SKM-1 (cell line): ENCODE measurements around the gene PCSK6.
"Not testable (repeated sequence)": the region's sequence is repeated elsewhere in the genome, so short reads cannot be mapped to it uniquely, and the experiment has no call there.

Experiments used
- DNase-seq: peaks from one replicate; lab custom pipeline; 2025; ENCODE audit not compliant: unreplicated experiment; lab: John Stamatoyannopoulos, UW

Gene PCSK6

DNA sequence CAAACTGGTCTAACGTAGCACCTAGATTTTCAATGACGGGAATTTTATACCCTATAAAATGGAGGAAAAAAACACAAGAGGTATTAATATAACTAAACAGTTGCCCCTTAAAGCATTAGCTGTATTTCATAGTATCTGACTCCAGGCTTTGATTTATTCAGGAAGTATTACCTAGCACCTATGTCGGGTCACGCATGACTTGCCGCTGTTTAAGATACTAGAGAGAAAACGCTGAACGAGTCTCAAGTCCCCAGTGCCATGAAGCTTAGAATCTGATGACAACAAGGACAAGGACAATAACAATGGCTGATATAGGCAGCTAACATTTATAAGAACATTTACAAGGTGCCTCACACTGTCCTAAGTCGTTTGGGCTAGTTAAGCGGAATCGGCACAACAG, 196.4 kb downstream of the PCSK6 start:
- DNase-seq, result no peak

- peak; percentile 38 for DNase-seq
Measured at GRCh38 chr15:101288905-101289513, 200.5 kb downstream of the PCSK6 start.

DNA sequence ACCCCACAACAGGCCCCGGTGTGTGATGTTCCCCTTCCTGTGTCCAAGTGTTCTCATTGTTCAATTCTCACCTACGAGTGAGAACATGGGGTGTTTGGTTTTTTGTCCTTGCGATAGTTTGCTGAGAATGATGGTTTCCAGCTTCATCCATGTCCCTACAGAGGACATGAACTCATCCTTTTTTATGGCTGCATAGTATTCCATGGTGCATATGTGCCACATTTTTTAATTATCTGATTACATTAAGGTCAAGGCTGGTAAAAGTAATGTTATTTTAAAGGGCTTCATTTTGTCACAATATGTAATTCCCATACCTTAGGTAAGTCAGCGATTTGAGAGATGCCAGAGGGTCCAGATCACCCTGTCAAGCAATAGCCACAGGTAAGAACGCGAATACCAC, 202.2 kb downstream of the PCSK6 start:
- not testable (repeated sequence) for DNase-seq

DNA sequence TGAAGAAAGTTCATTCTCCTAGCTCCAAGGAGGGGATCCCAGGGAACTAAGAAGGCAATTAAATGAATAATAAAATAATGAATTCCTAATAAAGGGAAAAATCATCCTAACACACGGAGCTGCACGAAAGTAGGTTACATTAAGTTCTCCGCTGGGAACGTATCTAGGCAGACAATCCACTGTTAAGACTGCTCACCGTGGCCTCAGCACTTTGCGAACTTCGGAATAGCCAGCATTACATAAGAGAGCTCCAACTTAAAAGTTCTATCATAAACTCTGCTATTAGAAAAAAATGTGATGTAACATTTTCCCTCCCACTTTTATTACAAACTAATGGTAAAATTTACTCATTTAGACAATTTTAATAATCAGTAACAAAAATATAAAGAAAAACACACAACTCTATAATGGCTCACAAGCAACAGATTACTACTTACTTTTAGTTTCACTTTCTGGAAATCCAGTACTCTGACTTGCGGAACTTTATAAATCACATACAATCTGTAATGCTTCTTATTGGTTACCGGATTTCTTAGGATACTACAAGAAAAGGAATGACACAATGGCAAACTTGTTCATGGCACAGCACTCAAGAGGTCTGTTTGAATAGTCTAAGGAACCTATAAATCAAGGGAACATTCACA, 202.9 kb downstream of the PCSK6 start:
- DNase-seq, result no peak

- DNase-seq, result no peak
Measured at GRCh38 chr15:101283931-101284330, 205.6 kb downstream of the PCSK6 start.

DNA sequence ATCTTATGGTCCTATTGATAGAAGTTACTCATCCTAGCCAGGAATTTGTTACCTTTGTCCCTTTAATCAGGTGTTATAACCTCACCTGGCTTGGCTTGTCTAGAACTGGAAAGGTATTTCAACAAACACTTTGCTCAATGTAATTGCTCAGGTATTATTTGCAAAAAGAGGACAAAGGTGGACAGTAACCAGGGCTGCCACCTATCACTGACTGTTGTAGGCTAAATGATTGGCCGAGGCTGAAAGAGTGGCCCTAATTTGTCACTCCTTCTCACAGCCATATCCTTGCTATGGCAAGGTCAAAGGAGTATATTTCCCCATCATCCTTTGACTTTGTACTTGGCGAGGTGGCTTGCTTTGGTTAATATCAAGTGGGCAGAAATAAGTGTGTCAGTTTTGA, 209.5 kb downstream of the PCSK6 start:
- no peak for DNase-seq

DNA sequence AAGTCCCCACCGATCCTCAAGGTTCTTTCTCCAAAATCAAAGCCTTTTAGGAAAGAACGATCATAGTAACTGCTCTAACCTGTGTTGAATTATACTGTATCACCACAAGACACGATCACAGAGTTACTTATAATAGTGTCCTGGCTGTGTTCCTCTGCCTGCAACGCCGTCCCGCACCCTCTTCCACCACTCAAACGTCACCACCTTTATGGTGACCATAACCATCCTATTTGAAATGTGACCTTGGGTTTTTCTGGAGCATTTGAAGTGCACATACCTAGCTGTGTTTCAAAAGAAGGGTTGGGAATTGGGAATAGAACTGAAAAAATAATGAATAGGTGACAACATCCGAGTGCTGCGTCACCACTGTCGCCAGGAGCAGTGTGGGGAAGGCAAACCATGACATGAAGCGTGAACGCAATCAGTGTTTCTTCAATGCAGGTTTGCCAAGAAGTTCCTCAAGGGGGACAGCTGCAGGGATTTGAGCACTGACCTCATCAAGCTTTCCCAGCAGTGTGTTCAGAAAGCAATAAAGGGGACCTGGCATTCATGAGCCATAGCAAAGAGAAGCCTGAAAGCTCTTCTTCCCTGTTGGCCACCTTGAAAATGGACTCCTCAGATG, 211.5 kb downstream of the PCSK6 start:
- DNase-seq, result no peak

DNA sequence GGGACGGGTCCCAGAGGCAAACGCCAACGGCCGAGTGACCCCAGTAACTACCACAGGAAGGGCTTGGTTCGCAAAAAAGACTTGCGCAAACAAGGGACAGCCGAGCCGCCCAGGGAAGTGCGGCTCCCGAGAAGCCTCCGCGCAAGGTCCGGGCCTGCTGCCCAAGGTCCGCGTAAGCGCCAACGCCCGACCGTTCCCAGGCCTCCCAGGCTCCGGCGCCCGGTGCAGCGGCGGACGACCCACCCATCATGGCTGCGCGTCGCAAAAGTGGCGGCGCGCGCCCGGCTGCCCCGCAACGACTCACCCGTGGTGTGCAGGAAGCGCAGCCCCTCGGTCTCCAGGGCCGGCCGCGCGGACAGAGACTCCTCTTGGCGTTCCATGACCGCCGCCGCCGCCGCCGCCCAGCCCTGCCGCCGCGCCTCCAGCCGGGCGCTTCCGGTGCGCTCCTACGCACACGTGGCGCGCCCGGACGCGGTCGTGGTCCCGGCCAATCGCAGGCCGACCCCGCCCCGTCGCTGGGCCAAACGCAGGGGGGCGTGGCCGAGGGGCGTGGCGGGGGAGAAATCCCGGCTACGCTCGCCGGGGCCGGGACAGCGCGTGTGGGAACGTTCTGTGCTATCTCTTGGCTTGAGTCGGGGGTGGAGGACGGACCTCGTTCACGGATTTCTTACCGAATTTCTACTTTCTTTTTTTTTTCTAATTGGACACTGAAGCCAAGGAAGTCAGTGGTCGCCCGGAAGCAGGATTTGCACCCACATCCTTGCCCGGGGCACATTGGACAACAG, 212.3 kb downstream of the PCSK6 start, which contains the start of gene SELENOS:
TSS of gene SELENOS (minus strand) at position 448 of the 785 bp plus-strand sequence. CDS start at position 380, 68 bp downstream.
- DNase-seq, result peak; percentile 49

- DNase-seq, result no peak
Measured at GRCh38 chr15:101276501-101277037, 212.9 kb downstream of the PCSK6 start.

GRCh38 chr15:101275018-101275417, 214.5 kb downstream of the PCSK6 start:
- DNase-seq, result no peak

- no peak for DNase-seq
Measured at GRCh38 chr15:101273534-101273933, 216.0 kb downstream of the PCSK6 start.

DNA sequence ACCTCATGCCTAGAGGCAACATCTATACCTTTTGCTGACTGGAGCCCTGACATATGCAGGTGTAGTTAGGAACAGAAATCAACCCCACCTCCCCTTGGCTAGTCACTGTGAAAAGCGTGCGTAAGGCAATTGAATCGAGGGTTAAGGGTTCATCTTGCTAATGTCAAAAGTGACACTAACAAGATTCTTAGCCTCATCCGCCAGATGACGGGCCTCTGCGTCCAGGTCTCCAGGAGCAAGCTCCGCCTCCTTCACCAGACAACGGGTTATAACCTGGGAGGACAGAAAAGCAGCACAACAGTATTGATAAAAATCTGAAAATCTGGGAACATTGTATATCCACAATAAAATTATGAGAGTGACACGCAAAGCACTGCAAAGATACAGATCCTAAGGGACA, 216.9 kb downstream of the PCSK6 start:
- DNase-seq, result no peak

GRCh38 chr15:101269479-101270223, 219.9 kb downstream of the PCSK6 start:
- DNase-seq, result peak; percentile 31

DNA sequence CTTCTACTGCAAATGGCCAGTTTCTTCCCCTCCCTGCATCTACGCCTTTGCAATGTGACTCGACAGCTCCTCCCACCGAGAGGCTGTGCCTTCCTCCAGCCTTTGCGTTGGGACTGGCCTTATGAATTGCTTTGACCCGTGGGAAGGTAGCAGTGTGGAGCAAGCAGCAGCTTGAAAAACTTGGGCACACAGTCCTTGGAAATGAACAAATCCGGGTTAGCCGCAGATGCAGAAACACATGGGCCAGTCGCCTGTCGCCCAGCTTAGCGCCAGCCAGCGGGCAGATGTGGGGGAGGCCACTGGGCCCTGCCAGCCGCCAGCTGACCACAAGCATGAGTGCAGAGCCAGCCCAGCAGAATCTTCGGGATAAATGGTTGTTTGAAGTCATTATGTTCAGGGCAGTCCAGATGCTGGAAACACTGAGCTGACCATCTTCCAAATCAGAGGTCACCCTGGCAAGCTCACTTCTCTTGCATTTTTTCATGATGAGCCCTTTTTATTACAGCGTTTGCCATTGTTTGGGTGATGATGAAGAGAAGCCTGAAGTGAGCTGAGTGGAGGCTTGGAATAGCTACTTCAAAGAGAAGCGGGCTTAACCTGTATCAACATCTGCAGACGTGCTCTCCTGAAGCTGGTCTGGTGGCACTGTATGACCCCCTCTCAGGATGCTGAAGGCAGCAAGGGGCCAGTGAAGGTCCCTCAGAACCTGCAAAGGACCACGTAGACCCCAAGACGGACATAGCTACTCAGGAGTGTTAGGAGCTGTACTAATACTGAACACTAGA, 222.0 kb downstream of the PCSK6 start:
- no peak for DNase-seq

- DNase-seq, result no peak
Measured at GRCh38 chr15:101266787-101267186, 222.7 kb downstream of the PCSK6 start.

DNA sequence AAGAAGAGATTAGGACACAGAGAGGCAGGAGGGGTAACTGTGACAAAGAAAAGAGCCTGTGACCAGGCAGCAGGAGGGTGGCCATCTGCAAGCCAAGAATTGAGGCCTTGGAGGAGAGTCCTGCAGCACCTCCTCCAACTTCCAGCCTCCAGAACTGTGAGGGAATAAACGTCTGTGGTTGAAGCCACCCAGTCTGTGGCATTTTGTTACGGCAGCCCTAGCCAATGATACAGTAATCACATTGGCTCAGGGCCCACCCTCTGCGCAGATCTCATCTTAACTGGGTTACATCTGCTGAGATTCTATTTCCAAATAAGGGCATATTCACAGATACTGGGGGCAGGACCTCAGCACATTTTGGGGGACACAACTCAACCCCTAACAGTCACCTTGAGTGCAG, 223.5 kb downstream of the PCSK6 start:
- DNase-seq, result no peak

DNA sequence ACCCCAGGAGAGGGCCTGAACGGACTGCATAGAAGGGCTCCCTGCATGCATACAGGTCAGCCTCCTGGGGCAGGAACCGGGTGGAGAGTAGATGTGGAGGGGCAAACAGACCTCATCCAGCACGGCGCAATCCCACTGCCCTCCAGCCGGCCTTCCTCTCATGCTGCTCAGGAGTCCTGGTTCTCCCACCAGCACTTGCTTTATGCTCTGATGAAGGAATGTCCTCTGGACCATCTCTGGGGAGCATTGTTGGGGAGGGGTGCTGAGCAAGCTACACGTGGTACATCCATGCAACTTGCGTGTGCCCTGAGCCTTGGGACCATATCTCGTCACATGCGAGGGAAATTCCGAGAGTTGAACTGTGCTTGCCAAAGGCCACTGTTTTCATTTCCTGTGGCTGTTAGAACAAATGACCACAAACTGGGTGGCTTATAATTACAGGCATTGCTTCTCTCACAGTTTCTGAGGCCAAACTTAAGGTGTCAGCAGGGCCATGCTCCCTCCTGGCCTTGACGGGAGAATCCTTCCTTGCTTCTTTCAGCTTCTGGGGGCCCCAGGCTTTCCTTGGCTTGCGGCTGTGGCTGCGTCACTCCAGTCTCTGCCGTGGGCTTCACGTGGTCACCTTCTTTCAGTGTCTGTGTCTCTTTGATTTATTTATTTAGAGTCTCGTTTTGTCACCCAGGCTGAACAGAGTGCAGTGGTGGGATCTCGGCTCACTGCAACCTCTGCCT, 224.4 kb downstream of the PCSK6 start:
- no peak for DNase-seq

DNA sequence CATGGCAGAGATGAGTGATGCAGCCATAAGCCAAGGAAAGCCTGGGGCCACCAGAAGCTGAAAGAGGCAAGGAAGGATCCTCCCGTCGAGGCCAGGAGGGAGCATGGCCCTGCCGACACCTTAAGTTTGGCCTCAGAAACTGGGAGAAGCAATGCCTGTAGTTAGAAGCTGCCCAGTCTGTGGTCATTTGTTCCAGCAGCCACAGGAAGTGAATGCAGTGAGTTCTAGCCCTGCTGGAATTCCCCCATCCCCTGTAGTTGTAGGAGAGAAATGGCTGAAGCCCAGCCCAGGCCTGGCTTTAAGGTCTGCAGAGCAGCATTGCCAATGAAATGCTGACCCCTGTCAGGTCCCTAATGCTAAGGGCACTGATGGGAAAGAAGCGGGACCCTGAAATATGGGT, 225.5 kb downstream of the PCSK6 start:
- no peak for DNase-seq

DNA sequence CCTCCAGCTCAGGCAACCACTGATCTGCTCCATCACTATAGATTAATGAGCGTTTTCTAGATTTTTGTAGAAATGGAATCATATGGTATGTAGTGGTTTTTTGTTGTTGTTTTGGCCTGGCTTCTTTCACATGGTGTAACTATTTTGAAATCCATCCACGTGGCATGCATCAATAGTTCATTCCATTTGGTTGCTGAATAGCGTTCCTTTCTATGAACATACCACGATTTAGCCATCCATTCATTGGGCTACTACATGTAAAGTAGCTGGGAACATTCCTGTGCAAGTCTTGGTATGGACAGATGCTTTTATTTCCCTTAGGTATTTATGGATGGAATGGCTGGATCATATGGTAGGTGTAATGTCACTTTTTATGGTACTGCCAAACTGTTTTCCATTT, 227.0 kb downstream of the PCSK6 start:
- no peak for DNase-seq
